ENCODE data around the gene RXFP3.

DNA sequence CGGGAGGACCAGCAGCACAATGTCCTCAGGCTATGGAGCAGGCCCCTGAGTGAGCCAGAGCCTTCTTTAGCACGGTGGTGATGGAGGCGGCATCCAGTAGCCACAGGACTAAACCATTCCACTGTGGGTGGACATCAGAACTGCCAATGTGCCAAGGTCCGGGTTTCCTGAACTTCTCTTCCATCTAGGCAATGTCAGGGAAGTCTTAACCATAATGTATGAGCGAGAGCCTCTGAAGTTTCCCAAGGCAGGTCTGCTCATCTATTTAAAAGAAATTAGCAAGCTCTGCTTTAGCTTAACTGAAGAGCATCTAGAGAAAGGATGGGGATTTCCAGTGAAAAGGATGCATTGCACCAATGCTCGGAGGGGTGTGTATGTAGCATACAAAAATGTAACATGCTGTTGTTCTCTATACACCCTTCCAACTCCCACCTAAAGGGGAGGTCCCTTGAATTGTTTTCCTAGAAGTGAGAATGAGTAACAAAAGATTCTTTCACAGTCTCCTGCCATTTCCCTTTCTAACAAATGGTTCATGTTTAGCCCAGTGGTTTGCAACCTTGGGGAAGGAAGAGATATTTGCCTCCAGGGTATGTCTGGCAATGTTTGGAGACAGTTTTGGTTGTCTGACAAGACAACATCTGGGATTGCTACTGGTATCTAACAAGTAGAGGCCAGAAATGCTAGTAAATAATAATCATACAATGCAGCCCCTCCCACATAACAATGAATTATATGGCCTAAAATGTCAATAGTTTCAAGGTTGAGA, 6.1 kb upstream of the RXFP3 start:
- TF ChIP-seq, protein P1, sequence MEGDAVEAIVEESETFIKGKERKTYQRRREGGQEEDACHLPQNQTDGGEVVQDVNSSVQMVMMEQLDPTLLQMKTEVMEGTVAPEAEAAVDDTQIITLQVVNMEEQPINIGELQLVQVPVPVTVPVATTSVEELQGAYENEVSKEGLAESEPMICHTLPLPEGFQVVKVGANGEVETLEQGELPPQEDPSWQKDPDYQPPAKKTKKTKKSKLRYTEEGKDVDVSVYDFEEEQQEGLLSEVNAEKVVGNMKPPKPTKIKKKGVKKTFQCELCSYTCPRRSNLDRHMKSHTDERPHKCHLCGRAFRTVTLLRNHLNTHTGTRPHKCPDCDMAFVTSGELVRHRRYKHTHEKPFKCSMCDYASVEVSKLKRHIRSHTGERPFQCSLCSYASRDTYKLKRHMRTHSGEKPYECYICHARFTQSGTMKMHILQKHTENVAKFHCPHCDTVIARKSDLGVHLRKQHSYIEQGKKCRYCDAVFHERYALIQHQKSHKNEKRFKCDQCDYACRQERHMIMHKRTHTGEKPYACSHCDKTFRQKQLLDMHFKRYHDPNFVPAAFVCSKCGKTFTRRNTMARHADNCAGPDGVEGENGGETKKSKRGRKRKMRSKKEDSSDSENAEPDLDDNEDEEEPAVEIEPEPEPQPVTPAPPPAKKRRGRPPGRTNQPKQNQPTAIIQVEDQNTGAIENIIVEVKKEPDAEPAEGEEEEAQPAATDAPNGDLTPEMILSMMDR (IDR thresholded peaks at IDR 0.05) = no peak
- TF ChIP-seq EP300 (IDR thresholded peaks at IDR 0.05; ENCODE audit: low read depth) (no peak), POLR2A (IDR thresholded peaks at IDR 0.05) (no peak), POLR2AphosphoS5 (IDR thresholded peaks at IDR 0.05) (no peak)
